GM23338 (cell line): Measurements from ENCODE around the gene MID1. TPM values are rescaled to one million over a fixed set of nuclear protein-coding genes. Genes with fewer than 3 reads are reported as not detected.

ENCODE experiments used
- ATAC-seq: fragments of 200-7000 bp; cut with Tn5 transposase; 3 replicates; pipeline ENCODE4 v1.9.1; 2020
- DNase-seq: peaks from one replicate; pipeline ENCODE4 v3.0.0-alpha.2; 2015; ENCODE audit warnings: low spot score
- H2AFZ ChIP-seq: fragments of 200-600 bp; sonication (generic); 2 replicates; pipeline ENCODE4 v1.8.0; 2016; ENCODE audit warnings: antibody characterized with exemption, mild to moderate bottlenecking, moderate library complexity
- H3F3A ChIP-seq: fragments of 200-600 bp; sonication (generic); replicated peaks from 2 replicates; pipeline ENCODE4 v1.8.0; 2017; ENCODE audit warnings: antibody characterized with exemption, mixed run types, low read depth
- H3K27ac ChIP-seq: fragments of 200-600 bp; sonication (generic); 2 replicates; pipeline ENCODE4 v1.6.1; 2016; ENCODE audit warnings: low read depth
- H3K27me3 ChIP-seq: fragments of 200-600 bp; sonication (generic); 2 replicates; pipeline ENCODE4 v1.8.0; 2016; ENCODE audit warnings: mild to moderate bottlenecking, mixed run types, moderate library complexity; ENCODE audit not compliant: insufficient read depth
- H3K36me3 ChIP-seq: fragments of 200-600 bp; sonication (generic); 2 replicates; pipeline ENCODE4 v1.8.0; 2016; ENCODE audit warnings: mild to moderate bottlenecking; ENCODE audit not compliant: insufficient read depth
- H3K4me1 ChIP-seq: fragments of 200-600 bp; sonication (generic); 2 replicates; pipeline ENCODE4 v1.8.0; 2016; ENCODE audit warnings: mild to moderate bottlenecking, moderate library complexity; ENCODE audit not compliant: insufficient read depth
- H3K4me2 ChIP-seq: fragments of 200-600 bp; sonication (generic); 2 replicates; pipeline ENCODE4 v1.7.1; 2017; ENCODE audit warnings: mixed run types
- H3K4me3 ChIP-seq: fragments of 200-600 bp; sonication (generic); 2 replicates; pipeline ENCODE4 v1.6.1; 2016; ENCODE audit warnings: mixed run types
- H3K79me2 ChIP-seq: fragments of 200-600 bp; sonication (generic); replicated peaks from 2 replicates; pipeline ENCODE4 v1.8.0; 2017; ENCODE audit warnings: mild to moderate bottlenecking; ENCODE audit not compliant: insufficient read depth
- H3K9me2 ChIP-seq: fragments of 200-600 bp; sonication (generic); 2 replicates; pipeline ENCODE4 v1.8.0; 2017; ENCODE audit not compliant: insufficient read depth
- H4K20me1 ChIP-seq: fragments of 200-600 bp; sonication (generic); replicated peaks from 2 replicates; pipeline ENCODE4 v1.8.0; 2017; ENCODE audit warnings: mild to moderate bottlenecking; ENCODE audit not compliant: insufficient read depth
- H3K27ac Mint-ChIP-seq: 2 replicates; pipeline ENCODE4 v1.8.0; 2020; ENCODE audit warnings: inconsistent platforms, mild to moderate bottlenecking, moderate library complexity, mixed read lengths
- H3K27me3 Mint-ChIP-seq: 3 replicates; pipeline ENCODE4 v1.8.0; 2022; ENCODE audit warnings: low read depth, mild to moderate bottlenecking, moderate library complexity, mixed read lengths, inconsistent platforms; ENCODE audit not compliant: insufficient read depth, poor library complexity
- H3K36me3 Mint-ChIP-seq: 3 replicates; pipeline ENCODE4 v1.8.0; 2021; ENCODE audit warnings: low read depth, mild to moderate bottlenecking, inconsistent platforms, moderate library complexity, mixed read lengths
- H3K4me1 Mint-ChIP-seq: 3 replicates; pipeline ENCODE4 v1.8.0; 2020; ENCODE audit warnings: mild to moderate bottlenecking, inconsistent platforms, mixed read lengths
- H3K4me3 Mint-ChIP-seq: 3 replicates; pipeline ENCODE4 v1.8.0; 2021; ENCODE audit warnings: moderate library complexity, mild to moderate bottlenecking, inconsistent platforms, mixed read lengths
- H3K9me3 Mint-ChIP-seq: 3 replicates; pipeline ENCODE4 v1.8.0; 2020; ENCODE audit warnings: moderate library complexity, mild to moderate bottlenecking, inconsistent platforms, mixed read lengths
- CREB1 ChIP-seq: fragments of 250-450 bp; sonication (Bioruptor Pico); IDR thresholded peaks from 2 replicates; pipeline ENCODE4 v1.5.0; 2020; ENCODE audit warnings: low read depth, mild to moderate bottlenecking, moderate library complexity
- CTCF ChIP-seq, 2 experiments: fragments of 200-600 bp in 1 of 2; sonication (generic) in 1 of 2; conservative IDR thresholded peaks; 2 replicates each; pipeline versions ENCODE4 v1.5.1 to v1.6.1; 2016 to 2017; ENCODE audit warnings: antibody characterized with exemption in 2 of 2, low read depth in 2 of 2, mild to moderate bottlenecking in 2 of 2, moderate library complexity in 1 of 2
- EZH2phosphoT487 ChIP-seq: fragments of 200-600 bp; sonication (generic); IDR thresholded peaks from one replicate; pipeline ENCODE4 v1.8.1; 2018; ENCODE audit warnings: antibody characterized with exemption; ENCODE audit not compliant: unreplicated experiment
- NANOG ChIP-seq: IDR thresholded peaks from 2 replicates; pipeline ENCODE4 v1.6.1; 2016; ENCODE audit warnings: antibody characterized with exemption, borderline replicate concordance
- POLR2AphosphoS5 ChIP-seq: IDR thresholded peaks from 2 replicates; pipeline ENCODE4 v1.6.1; 2016; ENCODE audit warnings: antibody characterized with exemption, low read depth
- REST ChIP-seq: IDR thresholded peaks from one replicate; pipeline ENCODE4 v1.6.1; 2018; ENCODE audit warnings: antibody characterized with exemption; ENCODE audit not compliant: unreplicated experiment
- STAT1 ChIP-seq: IDR thresholded peaks from one replicate; pipeline ENCODE4 v1.6.1; 2016; ENCODE audit warnings: antibody characterized with exemption; ENCODE audit not compliant: unreplicated experiment
- ZNF331 ChIP-seq: fragments of 250-450 bp; sonication (Bioruptor Pico); IDR thresholded peaks from 2 replicates; pipeline ENCODE4 v1.5.0; 2020; ENCODE audit warnings: low read depth, mild to moderate bottlenecking, moderate library complexity
- ZNF462 ChIP-seq: fragments of 250-450 bp; sonication (Bioruptor Pico); IDR thresholded peaks from 2 replicates; pipeline ENCODE4 v1.5.0; 2020; ENCODE audit warnings: mild to moderate bottlenecking, moderate library complexity
- polyA plus RNA-seq: library from polyadenylated mRNA; unstranded; fragments of >200 nt; fragmentation: Nextera tagmentation; extraction: Ambion mirVana; gene quantifications from 2 replicates; pipeline ENCODE4 v1.2.1, GENCODE V29; 2016
- total RNA-seq: library from RNA; depleted of rRNA; stranded (reverse); fragments of >200 nt; shearing (Covaris generic); gene quantifications from 2 replicates; pipeline ENCODE4 v1.2.3, GENCODE V29; 2014

The MID1 gene
- total and polyA plus RNA-seq, 2 experiments from 2014 or later: 27.2 to 39.3 TPM

DNA sequence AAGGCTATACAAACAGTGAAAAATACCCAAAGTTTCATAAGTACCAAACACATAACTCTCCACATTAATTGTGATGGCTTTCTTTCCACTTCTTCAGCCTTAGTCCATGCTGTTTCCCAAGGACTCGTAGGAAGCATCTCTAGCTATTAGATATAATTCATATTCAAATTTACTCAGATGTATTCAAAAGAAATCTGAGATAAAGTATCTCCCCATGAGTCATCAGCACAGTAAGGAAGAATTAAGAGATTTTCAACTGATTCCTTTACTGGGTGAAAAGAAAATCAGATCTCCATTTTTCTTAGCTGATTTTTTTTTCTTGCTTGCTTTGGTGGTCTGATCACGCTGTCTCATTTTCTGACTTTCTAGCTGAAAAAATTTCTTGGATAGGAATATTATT lies 71.7 kb downstream of the MID1 start (continued):
- TF ChIP-seq ZNF462 (CRISPR knock-in tag): no peak

GRCh38 chrX:10545882-10546281 lies 74.5 kb downstream of the MID1 start:
- no peaks in the 10 kb centered on the region for H3K9me3 Mint-ChIP-seq
- Histone ChIP-seq H3K79me2 (peaks cover 44% of the 10 kb centered on the region), H3K4me2 (peak overlapping the region; percentile 24; the same call in 1 of the 2 replicates), H3F3A (no peaks in the 10 kb centered on the region), H2AFZ (no peak overlapping the region), H3K27ac (peak overlapping the region; percentile 92), H3K27me3 (no peaks in the 10 kb centered on the region), H3K9me2 (no peaks in the 10 kb centered on the region), H3K4me3 (peak overlapping the region; percentile 15; the same call in 1 of the 2 replicates), H3K4me1 (peaks cover 66% of the 10 kb centered on the region), H4K20me1 (no peaks in the 10 kb centered on the region), H3K36me3 (no peaks in the 10 kb centered on the region)
- H3K4me1 Mint-ChIP-seq: peaks cover 58% of the 10 kb centered on the region
- peak; percentile 56 for TF ChIP-seq NANOG
- no peak for TF ChIP-seq ZNF331 (CRISPR knock-in tag)
- H3K4me3 Mint-ChIP-seq: no peak overlapping the region
- H3K27ac Mint-ChIP-seq: peak overlapping the region; percentile 97
- DNase-seq (peak; percentile 24), ATAC-seq (peak; percentile 48)
- no peaks in the 10 kb centered on the region for H3K36me3 Mint-ChIP-seq
- H3K27me3 Mint-ChIP-seq: peaks cover 2% of the 10 kb centered on the region

DNA sequence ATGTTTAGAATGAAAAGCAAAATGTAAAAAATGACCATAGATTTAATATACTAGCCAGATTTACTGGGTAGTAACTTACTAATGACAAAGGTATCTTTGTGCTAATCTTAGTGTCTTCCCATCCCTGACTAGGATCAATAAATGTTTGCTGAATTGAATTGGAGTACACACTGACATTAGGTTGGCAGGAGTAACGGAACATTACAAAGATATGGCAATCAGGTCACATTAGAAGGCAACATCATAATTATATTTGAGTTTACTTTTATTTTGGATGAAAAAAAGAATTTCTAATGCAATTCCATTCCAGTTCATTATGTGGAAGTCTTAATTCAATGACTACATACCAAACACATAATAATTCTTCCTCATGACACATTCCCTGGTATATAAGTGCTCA lies 77.8 kb downstream of the MID1 start:
- H3K9me2 ChIP-seq: no peaks in the 10 kb centered on the region
- H3K27ac Mint-ChIP-seq: no peak overlapping the region
- TF ChIP-seq EZH2phosphoT487 (no peak), ZNF331 (CRISPR knock-in tag) (no peak), STAT1 (no peak), CTCF (conservative IDR thresholded peaks at IDR 0.05; ENCODE audit: low read depth in 2 of 2) (no peak), REST (no peak), CREB1 (CRISPR knock-in tag) (no peak), POLR2AphosphoS5 (no peak)

More for the DNA sequence above, 77.8 kb downstream of the MID1 start:
- Mint-ChIP-seq H3K9me3 (no peaks in the 10 kb centered on the region), H3K4me1 (peaks cover 40% of the 10 kb centered on the region), H3K4me3 (no peak overlapping the region), H3K36me3 (no peaks in the 10 kb centered on the region), H3K27me3 (no peaks in the 10 kb centered on the region)
- Histone ChIP-seq H3K27ac (no peak overlapping the region), H3K4me3 (no peak overlapping the region), H3K4me2 (no peak overlapping the region), H3F3A (no peaks in the 10 kb centered on the region), H3K79me2 (peaks cover 55% of the 10 kb centered on the region), H3K36me3 (no peaks in the 10 kb centered on the region), H3K27me3 (no peaks in the 10 kb centered on the region), H4K20me1 (no peaks in the 10 kb centered on the region), H3K4me1 (peaks cover 48% of the 10 kb centered on the region), H2AFZ (no peak overlapping the region)
- ATAC-seq: no peak
- no peak for DNase-seq
